Neuronal stem cell (in vitro differentiated cells): ENCODE results near the gene RPS6KC1.
"Not testable (repeated sequence)": the region's sequence is repeated elsewhere in the genome, so short reads cannot be mapped to it uniquely, and the experiment has no call there.

Source experiments
- DNase-seq: peaks from one replicate; pipeline ENCODE4 v3.0.0-alpha.2; 2013; ENCODE audit warnings: low spot score
- H2AFZ ChIP-seq: one replicate; pipeline ENCODE4 v1.6.1; 2013; ENCODE audit warnings: mild to moderate bottlenecking, low read length, inconsistent platforms
- H2AK5ac ChIP-seq: 2 replicates; pipeline ENCODE4 v1.6.1; 2013; ENCODE audit warnings: low read depth, mild to moderate bottlenecking, inconsistent platforms, low read length, moderate library complexity, mixed read lengths
- H2BK120ac ChIP-seq: 2 replicates; pipeline ENCODE4 v1.6.1; 2013; ENCODE audit warnings: low read depth, mild to moderate bottlenecking, inconsistent platforms, low read length, moderate library complexity, mixed read lengths
- H2BK12ac ChIP-seq: one replicate; pipeline ENCODE4 v1.6.1; 2013; ENCODE audit warnings: low read length, inconsistent platforms
- H2BK15ac ChIP-seq: 2 replicates; pipeline ENCODE4 v1.6.1; 2013; ENCODE audit warnings: mild to moderate bottlenecking, low read length, inconsistent platforms, mixed read lengths
- H2BK5ac ChIP-seq: one replicate; pipeline ENCODE4 v1.6.1; 2013; ENCODE audit warnings: inconsistent platforms, mild to moderate bottlenecking, low read length, moderate library complexity
- H3K14ac ChIP-seq: one replicate; pipeline ENCODE4 v1.6.1; 2013; ENCODE audit warnings: low read length, inconsistent platforms
- H3K18ac ChIP-seq: 2 replicates; pipeline ENCODE4 v1.6.1; 2013; ENCODE audit warnings: low read length, inconsistent platforms
- H3K23ac ChIP-seq: 2 replicates; pipeline ENCODE4 v1.6.1; 2013; ENCODE audit warnings: low read depth, mild to moderate bottlenecking, mixed read lengths, low read length, inconsistent platforms; ENCODE audit not compliant: poor library complexity
- H3K27ac ChIP-seq: replicated peaks from 3 replicates; pipeline ENCODE4 v1.5.1; 2013; ENCODE audit warnings: low read length, inconsistent platforms
- H3K27me3 ChIP-seq, 3 experiments: 2 replicates each; pipeline ENCODE4 v1.6.1; 2013; ENCODE audit warnings: low read length in 3 of 3, mild to moderate bottlenecking in 2 of 3, inconsistent platforms in 1 of 3, low read depth in 1 of 3, mixed read lengths in 1 of 3, moderate library complexity in 1 of 3; ENCODE audit not compliant: control insufficient read depth in 3 of 3, insufficient read depth in 3 of 3
- H3K36me3 ChIP-seq, 2 donors: replicated peaks in 1 of 2; 2 replicates each; pipeline ENCODE4 v1.6.1; 2013; ENCODE audit warnings: low read length in 2 of 2; ENCODE audit not compliant: control insufficient read depth in 2 of 2, insufficient read depth in 2 of 2
- H3K4ac ChIP-seq: 2 replicates; pipeline ENCODE4 v1.6.1; 2013; ENCODE audit warnings: inconsistent platforms, mild to moderate bottlenecking, low read length, moderate library complexity
- H3K4me1 ChIP-seq, 2 donors: 1 replicate in 1 of 2; 2 replicates in 1 of 2; pipeline ENCODE4 v1.6.1; 2013; ENCODE audit warnings: low read length in 2 of 2, low read depth in 1 of 2; ENCODE audit not compliant: control insufficient read depth in 2 of 2, insufficient read depth in 1 of 2
- H3K4me2 ChIP-seq: one replicate; pipeline ENCODE4 v1.6.1; 2013; ENCODE audit warnings: mild to moderate bottlenecking, low read length, inconsistent platforms; ENCODE audit not compliant: insufficient read depth, poor library complexity, severe bottlenecking
- H3K4me3 ChIP-seq, 2 donors: 2 replicates each; pipeline ENCODE4 v1.5.1; 2013; ENCODE audit warnings: low read length in 2 of 2, mild to moderate bottlenecking in 2 of 2, inconsistent platforms in 1 of 2, moderate library complexity in 1 of 2
- H3K79me1 ChIP-seq: one replicate; pipeline ENCODE4 v1.6.1; 2013; ENCODE audit warnings: low read depth, mild to moderate bottlenecking, inconsistent platforms, low read length, moderate library complexity
- H3K9ac ChIP-seq: one replicate; pipeline ENCODE4 v1.6.1; 2013; ENCODE audit warnings: mild to moderate bottlenecking, low read depth, low read length, inconsistent platforms; ENCODE audit not compliant: poor library complexity
- H3K9me3 ChIP-seq, 2 donors: replicated peaks in 1 of 2; 2 replicates each; pipeline versions ENCODE3 to v1.6.1; 2013; ENCODE audit warnings: low read length in 2 of 2, mild to moderate bottlenecking in 2 of 2, inconsistent platforms in 1 of 2, low read depth in 1 of 2, mixed read lengths in 1 of 2, moderate library complexity in 1 of 2; ENCODE audit not compliant: control insufficient read depth in 2 of 2, insufficient read depth in 1 of 2
- H4K8ac ChIP-seq: one replicate; pipeline ENCODE4 v1.6.1; 2013; ENCODE audit warnings: low read depth, mild to moderate bottlenecking, inconsistent platforms, low read length, moderate library complexity
- H4K91ac ChIP-seq: one replicate; pipeline ENCODE4 v1.6.1; 2013; ENCODE audit warnings: low read length, low read depth, mild to moderate bottlenecking, inconsistent platforms; ENCODE audit not compliant: poor library complexity
- WGBS, 2 donors: extraction: QIAGEN DNeasy Blood & Tissue Kit; methylation state at CpG; one replicate each; pipeline ENCODE4 v1.1.7; 2013; ENCODE audit warnings: missing lambda C conversion rate in 2 of 2, mixed read lengths in 1 of 2; ENCODE audit not compliant: insufficient read length in 2 of 2, insufficient replicate concordance in 1 of 2; ENCODE audit errors: extremely low coverage in 2 of 2; 5-methylcytosine and 5-hydroxymethylcytosine counted together

Gene RPS6KC1

DNA sequence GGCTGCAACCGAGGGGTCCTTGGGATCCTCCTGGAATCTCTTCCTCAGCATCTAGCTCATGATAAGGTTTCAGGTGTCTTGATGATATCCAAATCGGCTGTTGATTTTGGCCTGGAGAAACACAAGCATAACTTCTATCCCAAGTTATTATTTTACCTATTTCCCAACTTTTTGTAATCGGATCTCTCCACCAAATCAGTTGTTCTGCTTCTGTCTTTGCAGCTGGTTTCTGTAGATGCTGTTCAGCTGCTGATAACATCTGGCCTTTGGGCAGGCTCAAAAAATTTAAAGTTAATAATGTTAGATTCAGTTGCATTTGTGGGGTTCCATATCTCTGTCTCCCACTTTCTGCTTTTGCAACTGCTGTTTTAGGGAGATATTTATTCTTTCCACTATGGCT, 24.0 kb upstream of the RPS6KC1 start:
- not testable (repeated sequence) for H3K27ac ChIP-seq, H3K14ac ChIP-seq, H2BK15ac ChIP-seq, H3K18ac ChIP-seq, H3K9me3 ChIP-seq, H3K4ac ChIP-seq, H2AK5ac ChIP-seq, H3K27me3 ChIP-seq, DNase-seq, H3K23ac ChIP-seq, H2BK12ac ChIP-seq, H3K4me3 ChIP-seq, H4K91ac ChIP-seq, H3K79me1 ChIP-seq, H3K9ac ChIP-seq, H3K36me3 ChIP-seq, H4K8ac ChIP-seq, H3K4me2 ChIP-seq, H2BK120ac ChIP-seq, H2AFZ ChIP-seq, H3K4me1 ChIP-seq, H2BK5ac ChIP-seq
- WGBS, 2 donors: no CpG with 5 or more reads among the region's 3 CpGs

DNA sequence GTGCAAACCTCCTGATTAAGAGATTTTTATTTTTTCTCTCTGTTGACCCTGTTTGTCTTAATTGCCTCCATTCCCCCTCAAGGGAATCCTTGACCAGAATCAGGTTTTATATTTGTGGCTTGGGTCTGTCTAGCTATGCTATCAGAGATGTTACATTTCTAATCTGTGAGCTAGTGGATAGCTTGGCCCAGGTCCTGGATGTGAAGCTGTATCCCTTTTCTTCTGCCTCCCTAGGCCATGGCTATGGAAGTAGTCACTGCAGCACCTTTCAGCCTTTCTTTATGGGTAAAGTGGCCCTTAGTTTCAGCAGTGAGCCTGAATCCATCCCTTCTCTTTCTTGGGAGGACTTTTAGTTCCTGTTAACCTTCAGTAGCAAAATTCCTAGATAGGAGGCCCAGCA, 18.4 kb upstream of the RPS6KC1 start:
- Histone ChIP-seq H3K27me3 (peaks cover 0 to 7% (median 0%) of the 10 kb centered on the region in 3 experiments), H2BK120ac (no peak overlapping the region), H2BK5ac (no peak overlapping the region), H3K27ac (no peak overlapping the region), H3K4me2 (no peak overlapping the region), H3K4ac (no peak overlapping the region), H3K79me1 (no peaks in the 10 kb centered on the region), H3K23ac (no peak overlapping the region), H2AK5ac (no peak overlapping the region), H4K8ac (no peak overlapping the region), H3K18ac (no peak overlapping the region), H3K4me1 (no peaks in the 10 kb centered on the region), H2AFZ (no peak overlapping the region), H3K14ac (no peak overlapping the region), H3K9ac (no peak overlapping the region), H2BK15ac (no peak overlapping the region), H3K36me3 (no peaks in the 10 kb centered on the region), H3K4me3 (no peak overlapping the region), H4K91ac (no peak overlapping the region), H3K9me3 (no peaks in the 10 kb centered on the region), H2BK12ac (no peak overlapping the region)
- no peak for DNase-seq

DNA sequence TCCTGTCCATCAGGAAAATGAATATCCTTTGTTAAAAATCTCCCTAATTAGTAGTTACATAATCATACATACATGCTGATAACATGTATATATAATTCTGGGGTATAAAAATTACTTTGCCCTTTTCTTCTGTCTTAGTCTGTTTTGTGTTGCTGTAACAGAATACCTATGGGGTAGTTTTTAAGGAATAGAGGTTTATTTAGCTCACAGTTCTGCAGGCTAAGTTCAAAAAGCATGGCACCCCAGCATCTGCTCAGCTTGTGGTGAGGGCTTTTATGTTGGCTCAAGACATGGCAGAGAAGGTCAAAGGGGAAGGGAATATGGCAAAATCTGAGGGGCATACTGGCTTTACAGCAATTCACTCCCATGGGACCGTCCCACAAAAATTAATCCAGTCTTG, 16.3 kb upstream of the RPS6KC1 start:
- Histone ChIP-seq H3K9me3 (no peaks in the 10 kb centered on the region), H2BK15ac (no peak overlapping the region), H4K8ac (no peak overlapping the region), H2BK5ac (no peak overlapping the region), H3K27me3 (peaks cover 0 to 4% (median 0%) of the 10 kb centered on the region in 3 experiments), H4K91ac (no peak overlapping the region), H3K4me2 (no peak overlapping the region), H3K4me1 (no peaks in the 10 kb centered on the region), H2BK120ac (no peak overlapping the region), H3K36me3 (no peaks in the 10 kb centered on the region), H3K18ac (no peak overlapping the region), H2AFZ (no peak overlapping the region), H3K4me3 (no peak overlapping the region), H3K79me1 (no peaks in the 10 kb centered on the region), H3K14ac (no peak overlapping the region), H2BK12ac (no peak overlapping the region), H3K9ac (no peak overlapping the region), H3K23ac (no peak overlapping the region), H3K4ac (no peak overlapping the region), H2AK5ac (no peak overlapping the region), H3K27ac (no peak overlapping the region)
- no peak for DNase-seq
- WGBS, 2 donors: no CpG with 5 or more reads among the region's 1 CpG

DNA sequence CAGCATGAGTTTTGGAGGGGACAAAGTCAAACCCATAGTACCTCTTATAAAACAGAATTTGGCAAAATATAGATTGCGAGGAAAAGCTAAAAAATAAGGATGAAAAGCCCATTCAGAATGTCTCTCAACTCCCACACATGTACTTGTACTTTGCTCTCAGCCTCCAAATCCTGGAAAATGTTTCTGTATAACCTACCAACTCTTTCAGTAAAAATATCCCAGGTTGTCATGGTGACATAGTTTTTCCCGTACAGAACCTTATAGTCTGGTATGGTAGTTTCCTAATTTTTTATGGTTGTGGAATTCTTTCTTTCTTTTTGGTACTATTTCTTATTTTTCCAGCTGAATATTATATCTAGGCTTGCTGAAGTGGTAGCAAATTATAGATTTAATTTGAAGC, 15.5 kb upstream of the RPS6KC1 start:
- Histone ChIP-seq H3K9ac (no peak overlapping the region), H3K27me3 (peaks cover 0 to 4% (median 0%) of the 10 kb centered on the region in 3 experiments), H2AK5ac (no peak overlapping the region), H3K23ac (no peak overlapping the region), H3K79me1 (no peaks in the 10 kb centered on the region), H3K14ac (no peak overlapping the region), H2AFZ (no peak overlapping the region), H2BK5ac (no peak overlapping the region), H3K27ac (no peak overlapping the region), H2BK12ac (no peak overlapping the region), H3K36me3 (no peaks in the 10 kb centered on the region), H4K8ac (no peak overlapping the region), H3K4me2 (no peak overlapping the region), H2BK120ac (no peak overlapping the region), H4K91ac (no peak overlapping the region), H3K18ac (no peak overlapping the region), H3K4ac (no peak overlapping the region), H2BK15ac (no peak overlapping the region), H3K4me1 (no peaks in the 10 kb centered on the region), H3K9me3 (no peaks in the 10 kb centered on the region), H3K4me3 (no peak overlapping the region)
- no CpG with 5 or more reads among the region's 2 CpGs for WGBS, 2 donors
- no peak for DNase-seq
